K562 (cell line): ENCODE data around the gene ATAD5. TPM values are rescaled to one million over a fixed set of nuclear protein-coding genes. Genes with fewer than 3 reads are reported as not detected.

Source experiments
- ATAC-seq: fragments of 200-7000 bp; cut with Tn5 transposase; 3 replicates; pipeline ENCODE4 v1.9.1; 2020; ENCODE audit warnings: moderate library complexity
- BruUV-seq: library from RNA; stranded (reverse); fragments of 400-500 nt; replicated peaks from 2 replicates; lab custom pipeline; 2021; lab: Mats Ljungman, UMichigan
- CTCF ChIA-PET: fragments of 300-600 bp; formaldehyde crosslinking; extraction: SDS; loops from one replicate; lab custom pipeline; 2021; ENCODE audit warnings: low intra/inter-chr PET ratio; lab: Yijun Ruan, JAX
- POLR2A ChIA-PET: fragments of 300-600, 350-650 bp; sonication (Branson Sonifier 250); formaldehyde crosslinking; extraction: SDS; loops from one replicate; lab custom pipeline; 2021; ENCODE audit warnings: antibody characterized with exemption, inconsistent platforms; lab: Yijun Ruan, JAX
- DNase-seq, 4 experiments: peaks; one replicate each; pipeline versions ENCODE4 v3.0.0 to v3.0.0-alpha.2; 2011 to 2018; ENCODE audit warnings: low spot score in 3 of 4, mixed read lengths in 3 of 4; ENCODE audit errors: extremely low read depth in 1 of 4
- FAIRE-seq: peaks from 2 replicates; lab custom pipeline; 2011; peaks lifted over from hg19 to GRCh38; lab: Jason Lieb, UNC
- H2AFZ ChIP-seq: 2 replicates; pipeline ENCODE4 v1.6.0; 2011; ENCODE audit warnings: low read depth, low read length, control low read depth, inconsistent platforms
- H3K27ac ChIP-seq: fragments of 200-600 bp; 3 replicates; pipeline ENCODE4 v1.8.0; 2011; ENCODE audit warnings: low read depth, mild to moderate bottlenecking, control low read depth, inconsistent platforms, low read length, moderate library complexity, mixed read lengths; ENCODE audit errors: extremely low read depth
- H3K27me3 ChIP-seq, 2 experiments: fragments of 300-600 bp in 1 of 2; 2 replicates in 1 of 2; 3 replicates in 1 of 2; pipeline versions ENCODE4 v1.6.0 to v1.8.0; 2011; ENCODE audit warnings: inconsistent platforms in 2 of 2, low read length in 2 of 2, mild to moderate bottlenecking in 1 of 2, mixed read lengths in 1 of 2, moderate library complexity in 1 of 2; ENCODE audit not compliant: control insufficient read depth in 2 of 2, insufficient read depth in 2 of 2
- H3K36me3 ChIP-seq: fragments of 300-600 bp; 3 replicates; pipeline ENCODE4 v1.8.0; 2011; ENCODE audit warnings: mild to moderate bottlenecking, low read length, inconsistent platforms; ENCODE audit not compliant: control insufficient read depth, insufficient read depth
- H3K4me1 ChIP-seq, 2 experiments: fragments of 200-600 bp in 1 of 2; replicated peaks in 1 of 2; 2 replicates in 1 of 2; 3 replicates in 1 of 2; pipeline versions ENCODE4 v1.5.1 to v1.8.0; 2011; ENCODE audit warnings: inconsistent platforms in 2 of 2, low read length in 2 of 2, mild to moderate bottlenecking in 1 of 2, mixed read lengths in 1 of 2, moderate library complexity in 1 of 2; ENCODE audit not compliant: control insufficient read depth in 2 of 2, insufficient read depth in 2 of 2
- H3K4me2 ChIP-seq: 2 replicates; pipeline ENCODE4 v1.6.1; 2011; ENCODE audit warnings: low read length, control low read depth, inconsistent platforms, mixed read lengths; ENCODE audit not compliant: insufficient read depth
- H3K4me3 ChIP-seq: fragments of 200-600 bp; sonication (generic), shearing (Covaris generic); 2 replicates; pipeline ENCODE4 v1.5.1; 2016; ENCODE audit warnings: control low read depth, inconsistent platforms
- H3K79me2 ChIP-seq: fragments of 200-600 bp; 3 replicates; pipeline ENCODE4 v1.8.0; 2011; ENCODE audit warnings: low read length, inconsistent platforms; ENCODE audit not compliant: control insufficient read depth, insufficient read depth
- H3K9ac ChIP-seq, 2 experiments: 2 replicates each; pipeline versions ENCODE4 v1.6.0 to v1.6.1; 2011; ENCODE audit warnings: low read depth in 2 of 2, low read length in 2 of 2, control low read depth in 1 of 2, inconsistent platforms in 1 of 2, mild to moderate bottlenecking in 1 of 2, mixed read lengths in 1 of 2; ENCODE audit not compliant: insufficient read depth in 1 of 2
- H3K9me1 ChIP-seq: one replicate; pipeline ENCODE4 v1.6.0; 2011; ENCODE audit warnings: inconsistent platforms, mild to moderate bottlenecking, low read length, moderate library complexity; ENCODE audit not compliant: control insufficient read depth, insufficient read depth
- H3K9me3 ChIP-seq: replicated peaks from 2 replicates; pipeline ENCODE4 v1.5.1; 2011; ENCODE audit warnings: low read depth, low read length, inconsistent platforms; ENCODE audit not compliant: control insufficient read depth, insufficient read depth
- H4K20me1 ChIP-seq: replicated peaks from 2 replicates; pipeline ENCODE4 v1.6.1; 2011; ENCODE audit warnings: low read length, inconsistent platforms, mixed read lengths; ENCODE audit not compliant: control insufficient read depth, insufficient read depth
- CHD2 ChIP-seq: IDR thresholded peaks from 2 replicates; pipeline ENCODE4 v1.6.1; 2011; ENCODE audit warnings: low read depth, low read length
- E2F3 ChIP-seq: fragments of 250-450 bp; sonication (Bioruptor Pico); IDR thresholded peaks from 2 replicates; pipeline ENCODE4 v1.4.0; 2020; ENCODE audit warnings: mild to moderate bottlenecking
- GABPA ChIP-seq: fragments of 200-800 bp; sonication (Bioruptor generic); conservative IDR thresholded peaks from 2 replicates; pipeline ENCODE4 v1.6.1; 2016; ENCODE audit warnings: low read depth, missing genetic modification characterization, missing compliant biosample characterization
- GATAD2A ChIP-seq: fragments of 450-650 bp; IDR thresholded peaks from 2 replicates; pipeline ENCODE4 v1.6.1; 2017
- HDGF ChIP-seq: fragments of 450-650 bp; IDR thresholded peaks from 2 replicates; pipeline ENCODE4 v1.6.1; 2016
- IRF2 ChIP-seq: sonication (generic); formaldehyde crosslinking; IDR thresholded peaks from 2 replicates; pipeline ENCODE4 v1.8.1; 2022; ENCODE audit warnings: mild to moderate bottlenecking, missing genetic modification reagents
- KLF13 ChIP-seq: fragments of 450-650 bp; IDR thresholded peaks from 2 replicates; pipeline ENCODE4 v1.6.1; 2016; ENCODE audit warnings: missing genetic modification characterization, low read depth, mild to moderate bottlenecking, missing compliant biosample characterization, moderate library complexity, borderline replicate concordance
- PHB ChIP-seq: fragments of 250-450 bp; sonication (Bioruptor Pico); IDR thresholded peaks from 2 replicates; pipeline ENCODE4 v1.5.0; 2021
- PHF21A ChIP-seq: fragments of 450-650 bp; IDR thresholded peaks from 2 replicates; pipeline ENCODE4 v1.6.1; 2017; ENCODE audit warnings: low read depth, borderline replicate concordance
- POLR3G ChIP-seq: IDR thresholded peaks from 2 replicates; pipeline ENCODE4 v1.6.1; 2011; ENCODE audit not compliant: insufficient read length, insufficient replicate concordance; ENCODE audit errors: extremely low read depth
- RB1 ChIP-seq: fragments of 450-650 bp; IDR thresholded peaks from 2 replicates; pipeline ENCODE4 v1.6.1; 2017; ENCODE audit warnings: low read depth, mild to moderate bottlenecking
- RUNX1 ChIP-seq: sonication (generic); IDR thresholded peaks from 2 replicates; pipeline ENCODE4 v1.6.1; 2016; ENCODE audit warnings: antibody characterized with exemption, low read depth
- TAF9B ChIP-seq: fragments of 450-650 bp; IDR thresholded peaks from 2 replicates; pipeline ENCODE4 v1.6.1; 2018; ENCODE audit warnings: mild to moderate bottlenecking; ENCODE audit not compliant: partially characterized antibody
- ZNF551 ChIP-seq: fragments of 250-450 bp; sonication (Bioruptor Pico); IDR thresholded peaks from 2 replicates; pipeline ENCODE4 v1.5.0; 2021; ENCODE audit warnings: mild to moderate bottlenecking, moderate library complexity
- WGBS: fragments of 100-300 bp; shearing (Covaris generic); methylation state at CpG from one replicate; pipeline ENCODE4 v1.1.6; 2016; ENCODE audit warnings: low coverage, mixed read lengths; ENCODE audit not compliant: insufficient coverage; ENCODE audit errors: missing lambda C conversion rate; 5-methylcytosine and 5-hydroxymethylcytosine counted together
- in situ Hi-C: fragments of 300-500 bp; cut with MboI; formaldehyde crosslinking; loops from 4 replicates; pipeline ENCODE4 v1.15.0; 2018; ENCODE audit warnings: inconsistent platforms, mixed read lengths
- intact Hi-C: fragments of 100-400 bp; cut with micrococcal nuclease; formaldehyde crosslinking; loops from 2 replicates; pipeline ENCODE4 v1.14.2; 2022
- polyA plus RNA-seq, 8 experiments: library from polyadenylated mRNA; depleted of rRNA in 4 of 8; stranded (reverse) in 5 of 8; unstranded in 3 of 8; fragments of >200 nt; fragmentation: Nextera tagmentation in 2 of 8; fragmentation: Illumina TruSeq in 1 of 8; extraction: Ambion mirVana in 2 of 8; extraction: Trizol in 1 of 8; gene quantifications; 2 replicates each; pipeline versions ENCODE4 v1.2.1 to v1.2.3, GENCODE V29; 2011 to 2014; ENCODE audit warnings: inconsistent platforms in 1 of 8, missing spikeins in 1 of 8
- total RNA-seq, 7 experiments: library from RNA; depleted of rRNA in 6 of 7; stranded (reverse); fragments of >200 nt in 6 of 7; fragmentation: Illumina TruSeq in 2 of 7; extraction: Trizol in 2 of 7; gene quantifications; 2 replicates each; pipeline versions ENCODE4 v1.2.1 to v1.2.3, GENCODE V29; 2011 to 2021; ENCODE audit warnings: low replicate concordance in 1 of 7
- TF ChIP-seq, protein P1 (sequence below): IDR thresholded peaks from 2 replicates; pipeline ENCODE4 v1.6.1; 2016; ENCODE audit warnings: missing genetic modification characterization, missing compliant biosample characterization
- TF ChIP-seq, protein P2 (sequence below): fragments of 200-800 bp; sonication (Bioruptor generic); IDR thresholded peaks from 2 replicates; pipeline ENCODE4 v1.6.1; 2017; ENCODE audit warnings: missing genetic modification characterization, missing compliant biosample characterization

Gene ATAD5
- total and polyA plus RNA-seq, 9 of the 15 experiments (the other 6 are each of a cell fraction or from before 2014, with no cell fraction given), result 4.6 to 25.6 (median 19.5) TPM

DNA sequence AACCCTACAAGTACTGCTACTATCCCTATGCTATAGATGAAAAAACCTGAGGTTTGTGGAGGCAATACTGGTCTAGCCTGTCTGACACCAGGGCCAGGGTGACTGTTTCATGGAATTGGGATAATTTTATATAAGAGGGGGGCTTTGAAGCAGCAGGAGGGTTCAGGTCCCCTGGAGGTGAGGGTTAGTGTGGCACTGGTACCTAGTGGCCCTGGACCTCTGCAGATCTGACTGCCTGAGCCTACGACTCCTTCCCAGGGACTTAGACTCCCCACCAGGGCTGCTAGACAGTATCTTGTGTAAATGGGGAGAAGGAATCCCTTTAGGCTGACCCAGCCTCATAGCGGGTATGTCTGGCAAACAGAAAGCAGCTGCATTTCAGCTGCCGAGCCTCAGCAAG lies 96.8 kb downstream of the ATAD5 start:
- ATAC-seq (no peak), FAIRE-seq (no peak), DNase-seq (no peak)
- Histone ChIP-seq H4K20me1 (no peaks in the 10 kb centered on the region), H3K79me2 (no peaks in the 10 kb centered on the region), H3K27me3 (peaks cover 17 to 46% of the 10 kb centered on the region in 2 experiments; a peak in 4 of 5 replicates), H3K36me3 (no peaks in the 10 kb centered on the region), H3K27ac (no peak overlapping the region), H3K9me1 (no peaks in the 10 kb centered on the region), H2AFZ (no peak overlapping the region), H3K4me1 (no peaks in the 10 kb centered on the region), H3K4me2 (no peak overlapping the region), H3K9me3 (no peaks in the 10 kb centered on the region), H3K4me3 (no peak overlapping the region), H3K9ac (no peak overlapping the region)
- in situ Hi-C loops (no loop called here), intact Hi-C loops (no loop called here)
- TF ChIP-seq POLR3G, result no peak
- no peak for TF ChIP-seq HDGF
- no peak for TF ChIP-seq RB1
- no peak for TF ChIP-seq PHF21A
- TF ChIP-seq CHD2, result no peak
- no peak for TF ChIP-seq TAF9B
- TF ChIP-seq RUNX1, result no peak
- no peak for TF ChIP-seq PHB
- no peak for TF ChIP-seq ZNF551 (CRISPR knock-in tag)
- TF ChIP-seq KLF13, result no peak
- TF ChIP-seq GATAD2A, result no peak
- no peak for TF ChIP-seq GABPA (tag)
- TF ChIP-seq E2F3 (CRISPR knock-in tag), result no peak
- TF ChIP-seq, protein P1, sequence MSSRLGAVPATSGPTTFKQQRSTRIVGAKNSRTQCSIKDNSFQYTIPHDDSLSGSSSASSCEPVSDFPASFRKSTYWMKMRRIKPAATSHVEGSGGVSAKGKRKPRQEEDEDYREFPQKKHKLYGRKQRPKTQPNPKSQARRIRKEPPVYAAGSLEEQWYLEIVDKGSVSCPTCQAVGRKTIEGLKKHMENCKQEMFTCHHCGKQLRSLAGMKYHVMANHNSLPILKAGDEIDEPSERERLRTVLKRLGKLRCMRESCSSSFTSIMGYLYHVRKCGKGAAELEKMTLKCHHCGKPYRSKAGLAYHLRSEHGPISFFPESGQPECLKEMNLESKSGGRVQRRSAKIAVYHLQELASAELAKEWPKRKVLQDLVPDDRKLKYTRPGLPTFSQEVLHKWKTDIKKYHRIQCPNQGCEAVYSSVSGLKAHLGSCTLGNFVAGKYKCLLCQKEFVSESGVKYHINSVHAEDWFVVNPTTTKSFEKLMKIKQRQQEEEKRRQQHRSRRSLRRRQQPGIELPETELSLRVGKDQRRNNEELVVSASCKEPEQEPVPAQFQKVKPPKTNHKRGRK (tag), result no peak
- TF ChIP-seq, protein P2, sequence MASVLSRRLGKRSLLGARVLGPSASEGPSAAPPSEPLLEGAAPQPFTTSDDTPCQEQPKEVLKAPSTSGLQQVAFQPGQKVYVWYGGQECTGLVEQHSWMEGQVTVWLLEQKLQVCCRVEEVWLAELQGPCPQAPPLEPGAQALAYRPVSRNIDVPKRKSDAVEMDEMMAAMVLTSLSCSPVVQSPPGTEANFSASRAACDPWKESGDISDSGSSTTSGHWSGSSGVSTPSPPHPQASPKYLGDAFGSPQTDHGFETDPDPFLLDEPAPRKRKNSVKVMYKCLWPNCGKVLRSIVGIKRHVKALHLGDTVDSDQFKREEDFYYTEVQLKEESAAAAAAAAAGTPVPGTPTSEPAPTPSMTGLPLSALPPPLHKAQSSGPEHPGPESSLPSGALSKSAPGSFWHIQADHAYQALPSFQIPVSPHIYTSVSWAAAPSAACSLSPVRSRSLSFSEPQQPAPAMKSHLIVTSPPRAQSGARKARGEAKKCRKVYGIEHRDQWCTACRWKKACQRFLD (CRISPR knock-in tag), result no peak
- no peak for TF ChIP-seq IRF2 (CRISPR knock-in tag)
- WGBS, result 16% methylated on average over 3 of the region's 3 CpGs
- POLR2A ChIA-PET, result interaction anchor here (0.7 kb wide), 1 partner anchor 31 kb away, joined by 3 read pairs; no protein-coding TSS in a partner anchor
- CTCF ChIA-PET, result no interaction called here
- no TSS peak for BruUV-seq
